Upper lobe of left lung (tissue), 6 donors: ENCODE measurements around the gene JPT2. TPM values are rescaled to one million over a fixed set of nuclear protein-coding genes. Genes with fewer than 3 reads are reported as not detected.

ENCODE experiments used
- ATAC-seq, 2 donors: fragments of 200-7000 bp; cut with Tn5 transposase; one replicate each; pipeline ENCODE4 v1.9.1; 2022; ENCODE audit warnings: mild to moderate bottlenecking in 2 of 2, moderate library complexity in 2 of 2; ENCODE audit not compliant: low FRiP score in 2 of 2
- DNase-seq, 2 donors: peaks; one replicate each; pipeline ENCODE4 v3.0.0-alpha.2; 2019 to 2020
- H3K27ac ChIP-seq, 4 donors: fragments of 200-600 bp; sonication (generic); one replicate each; pipeline ENCODE4 v1.5.1; 2016 to 2019
- H3K27me3 ChIP-seq, 4 donors: fragments of 200-600 bp; sonication (generic); one replicate each; pipeline ENCODE4 v1.5.1; 2017 to 2019
- H3K36me3 ChIP-seq, 4 donors: fragments of 200-600 bp; sonication (generic); one replicate each; pipeline ENCODE4 v1.5.1; 2016 to 2019
- H3K4me1 ChIP-seq, 4 donors: fragments of 200-600 bp; sonication (generic); one replicate each; pipeline ENCODE4 v1.5.1; 2018 to 2019
- H3K4me3 ChIP-seq, 4 donors: fragments of 200-600 bp; sonication (generic); one replicate each; pipeline ENCODE4 v1.5.1; 2017 to 2019; ENCODE audit warnings: mild to moderate bottlenecking in 2 of 4, moderate library complexity in 1 of 4
- H3K9me3 ChIP-seq, 4 donors: fragments of 200-600 bp; sonication (generic); one replicate each; pipeline ENCODE4 v1.5.1; 2018 to 2019
- CTCF ChIP-seq, 6 experiments: fragments of 450-650 bp in 4 of 6; fragments of 200-600 bp in 2 of 6; sonication (generic) in 2 of 6; IDR thresholded peaks; one replicate each; pipeline ENCODE4 v1.5.1; 2016 to 2019; ENCODE audit warnings: antibody characterized with exemption in 6 of 6
- EP300 ChIP-seq, 4 donors: sonication (generic); formaldehyde crosslinking; IDR thresholded peaks; one replicate each; pipeline ENCODE4 v1.5.1; 2017; ENCODE audit warnings: antibody characterized with exemption in 4 of 4, control low read depth in 2 of 4
- POLR2A ChIP-seq, 4 donors: fragments of 450-650 bp; IDR thresholded peaks; one replicate each; pipeline ENCODE4 v1.5.1; 2016 to 2017; ENCODE audit warnings: antibody characterized with exemption in 4 of 4, mild to moderate bottlenecking in 2 of 4
- POLR2AphosphoS5 ChIP-seq, 2 donors: sonication (generic); formaldehyde crosslinking; IDR thresholded peaks; one replicate each; pipeline ENCODE4 v1.5.1; 2017; ENCODE audit warnings: antibody characterized with exemption in 2 of 2
- WGBS, 2 donors: methylation state at CpG; one replicate each; pipeline ENCODE4 v1.1.5; 2017 to 2018; 5-methylcytosine and 5-hydroxymethylcytosine counted together
- total RNA-seq, 6 donors: library from RNA; depleted of rRNA in 4 of 6; stranded (reverse); fragments of >200 nt in 4 of 6; gene quantifications; one replicate each; pipeline versions ENCODE4 v1.1.0 to v1.2.1, GENCODE V29; 2016 to 2021
- donor health status: DM: no; HTN: no; CAD: no; lungs with moderate emphysema.
- donor health status: DM: no; HTN: yes; CAD: no; lungs with severe emphysema.

JPT2 gene
- total RNA-seq, 6 donors from 2014 or later, result 15.8 to 60.5 (median 38.3) TPM

- H3K27ac ChIP-seq, result no peak overlapping the region
- ATAC-seq, result no peak
- H3K9me3 ChIP-seq, result no peaks in the 10 kb centered on the region
- peaks cover 76 to 99% (median 95%) of the 10 kb centered on the region in 4 donors for H3K36me3 ChIP-seq
- H3K4me1 ChIP-seq, result no peaks in the 10 kb centered on the region
- WGBS, 2 donors, result 91 to 93% methylated on average over 12 to 13 of the region's 13 CpGs
- no peak for DNase-seq
- TF ChIP-seq CTCF (IDR thresholded peaks at IDR 0.05), result no peak
- TF ChIP-seq POLR2AphosphoS5 (IDR thresholded peaks at IDR 0.05), result no peak
- no peak for TF ChIP-seq POLR2A (IDR thresholded peaks at IDR 0.05)
- no peak for TF ChIP-seq EP300 (IDR thresholded peaks at IDR 0.05)
- H3K4me3 ChIP-seq, result no peak overlapping the region
- H3K27me3 ChIP-seq, result no peaks in the 10 kb centered on the region
Observed at GRCh38 chr16:1666316-1666715, 11.8 kb upstream of the JPT2 start.

GRCh38 chr16:1667271-1667670, 10.8 kb upstream of the JPT2 start:
- Histone ChIP-seq H3K27ac (no peak overlapping the region), H3K4me3 (no peak overlapping the region), H3K36me3 (peaks cover 82 to 100% (median 99%) of the 10 kb centered on the region in 4 donors), H3K4me1 (no peaks in the 10 kb centered on the region), H3K27me3 (no peaks in the 10 kb centered on the region), H3K9me3 (no peaks in the 10 kb centered on the region)
- ATAC-seq (no peak), DNase-seq (no peak)
- TF ChIP-seq EP300 (IDR thresholded peaks at IDR 0.05), result no peak
- no peak for TF ChIP-seq POLR2AphosphoS5 (IDR thresholded peaks at IDR 0.05)
- TF ChIP-seq CTCF (IDR thresholded peaks at IDR 0.05), result no peak
- TF ChIP-seq POLR2A (IDR thresholded peaks at IDR 0.05), result no peak
- 93 to 95% methylated on average over 6 to 7 of the region's 8 CpGs for WGBS, 2 donors

- Histone ChIP-seq H3K4me1 (no peaks in the 10 kb centered on the region), H3K4me3 (no peak overlapping the region), H3K27me3 (no peaks in the 10 kb centered on the region), H3K27ac (no peak overlapping the region), H3K9me3 (no peaks in the 10 kb centered on the region), H3K36me3 (peaks cover 79 to 100% (median 98%) of the 10 kb centered on the region in 4 donors)
- DNase-seq, result no peak
- no peak for ATAC-seq
- TF ChIP-seq POLR2A (IDR thresholded peaks at IDR 0.05) (no peak), CTCF (IDR thresholded peaks at IDR 0.05) (no peak), POLR2AphosphoS5 (IDR thresholded peaks at IDR 0.05) (no peak), EP300 (IDR thresholded peaks at IDR 0.05) (no peak)
- 95 to 96% methylated on average over 14 of the region's 14 CpGs for WGBS, 2 donors
Observed at GRCh38 chr16:1667916-1668315, 10.2 kb upstream of the JPT2 start.

GRCh38 chr16:1668612-1669319, 9.3 kb upstream of the JPT2 start:
- no peak for TF ChIP-seq EP300 (IDR thresholded peaks at IDR 0.05)
- TF ChIP-seq POLR2A (IDR thresholded peaks at IDR 0.05), result no peak
- TF ChIP-seq CTCF (IDR thresholded peaks at IDR 0.05), result no peak
- no peak for TF ChIP-seq POLR2AphosphoS5 (IDR thresholded peaks at IDR 0.05)
- ATAC-seq (no peak), DNase-seq (no peak)
- Histone ChIP-seq H3K9me3 (no peaks in the 10 kb centered on the region), H3K36me3 (peaks cover 73 to 100% (median 96%) of the 10 kb centered on the region in 4 donors), H3K4me1 (no peaks in the 10 kb centered on the region), H3K4me3 (no peak overlapping the region), H3K27ac (no peak overlapping the region), H3K27me3 (no peaks in the 10 kb centered on the region)
- WGBS, 2 donors, result 95 to 98% methylated on average over 13 to 23 of the region's 23 CpGs

GRCh38 chr16:1669698-1670097, 8.4 kb upstream of the JPT2 start:
- TF ChIP-seq EP300 (IDR thresholded peaks at IDR 0.05) (no peak), POLR2AphosphoS5 (IDR thresholded peaks at IDR 0.05) (no peak), POLR2A (IDR thresholded peaks at IDR 0.05) (no peak), CTCF (IDR thresholded peaks at IDR 0.05) (no peak)
- H3K27me3 ChIP-seq, result no peaks in the 10 kb centered on the region
- WGBS, 2 donors, result 92 to 94% methylated on average over 2 to 7 of the region's 7 CpGs
- no peaks in the 10 kb centered on the region for H3K9me3 ChIP-seq
- peaks cover 66 to 100% (median 95%) of the 10 kb centered on the region in 4 donors for H3K36me3 ChIP-seq
- no peak overlapping the region for H3K4me3 ChIP-seq
- no peak for DNase-seq
- H3K4me1 ChIP-seq, result no peaks in the 10 kb centered on the region
- ATAC-seq, result no peak
- H3K27ac ChIP-seq, result no peak overlapping the region
